Stomach (tissue), 9 donors: ENCODE results near the gene CREG1. TPM values are rescaled to one million over a fixed set of nuclear protein-coding genes. Genes with fewer than 3 reads are reported as not detected.

Source experiments
- DNase-seq, 2 donors: peaks; one replicate each; pipeline versions ENCODE4 v3.0.0 to v3.0.0-alpha.2; 2013 to 2019
- H3K27ac ChIP-seq, 5 donors: fragments of 200-600 bp in 4 of 5; sonication (generic) in 4 of 5; one replicate each; pipeline ENCODE4 v1.5.1; 2013 to 2019; ENCODE audit warnings: mild to moderate bottlenecking in 1 of 5, moderate library complexity in 1 of 5
- H3K27me3 ChIP-seq, 3 donors: fragments of 200-600 bp; sonication (generic); one replicate each; pipeline ENCODE4 v1.5.1; 2017 to 2019; ENCODE audit warnings: mixed run types in 1 of 3
- H3K36me3 ChIP-seq, 4 donors: fragments of 200-600 bp; sonication (generic); 1 replicate in 3 of 4; 2 replicates in 1 of 4; pipeline ENCODE4 v1.5.1; 2016 to 2019
- H3K4me1 ChIP-seq, 4 donors: fragments of 200-600 bp; sonication (generic); one replicate each; pipeline ENCODE4 v1.5.1; 2016 to 2019
- H3K4me3 ChIP-seq, 4 donors: fragments of 200-600 bp; sonication (generic) in 3 of 4; one replicate each; pipeline ENCODE4 v1.5.1; 2016 to 2019; ENCODE audit warnings: mild to moderate bottlenecking in 1 of 4
- H3K9me3 ChIP-seq, 4 donors: fragments of 200-600 bp; sonication (generic); one replicate each; pipeline ENCODE4 v1.5.1; 2016 to 2019
- EP300 ChIP-seq: sonication (generic); formaldehyde crosslinking; IDR thresholded peaks from one replicate; pipeline ENCODE4 v1.6.1; 2017; ENCODE audit warnings: antibody characterized with exemption
- POLR2A ChIP-seq, 4 donors: fragments of 450-650 bp; IDR thresholded peaks; one replicate each; pipeline ENCODE4 v1.6.1; 2016; ENCODE audit warnings: antibody characterized with exemption in 4 of 4, control low read depth in 2 of 4, mild to moderate bottlenecking in 1 of 4, moderate library complexity in 1 of 4
- POLR2AphosphoS5 ChIP-seq, 3 donors: sonication (generic); formaldehyde crosslinking; IDR thresholded peaks; one replicate each; pipeline ENCODE4 v1.6.1; 2016; ENCODE audit warnings: antibody characterized with exemption in 3 of 3
- WGBS, 5 donors: extraction: QIAGEN DNeasy Blood & Tissue Kit in 3 of 5; methylation state at CpG; one replicate each; pipeline versions ENCODE4 v1.1.5 to v1.1.7; 2013 to 2018; 5-methylcytosine and 5-hydroxymethylcytosine counted together
- intact Hi-C: fragments of 100-400 bp; cut with DNase I; formaldehyde crosslinking; loops from one replicate; pipeline ENCODE4 v1.15.1; 2023; ENCODE audit warnings: low total_unique reads
- polyA plus RNA-seq, 3 donors: library from polyadenylated mRNA; stranded (reverse); fragments of 200-250 nt; gene quantifications; one replicate each; pipeline ENCODE4 v1.2.3, GENCODE V29; 2013
- total RNA-seq, 5 donors: library from RNA; depleted of rRNA; stranded (reverse); fragments of >200 nt; gene quantifications; one replicate each; pipeline versions ENCODE4 v1.1.0 to v1.2.3, GENCODE V29; 2014 to 2016
- TF ChIP-seq, protein P1 (sequence below), 7 experiments: fragments of 450-650 bp in 4 of 7; fragments of 200-600 bp in 3 of 7; sonication (generic) in 3 of 7; IDR thresholded peaks; one replicate each; pipeline ENCODE4 v1.5.1; 2016 to 2019; ENCODE audit warnings: antibody characterized with exemption in 7 of 7, control low read depth in 2 of 7, mild to moderate bottlenecking in 1 of 7
- donor health status: healthy with polysubstance abuse.
- donor health status: Bipolar disorder and iron deficiency.
- donor health status: healthy.

The CREG1 gene
- total and polyA plus RNA-seq, 8 donors: 44.6 to 120 (median 78.3) TPM

DNA sequence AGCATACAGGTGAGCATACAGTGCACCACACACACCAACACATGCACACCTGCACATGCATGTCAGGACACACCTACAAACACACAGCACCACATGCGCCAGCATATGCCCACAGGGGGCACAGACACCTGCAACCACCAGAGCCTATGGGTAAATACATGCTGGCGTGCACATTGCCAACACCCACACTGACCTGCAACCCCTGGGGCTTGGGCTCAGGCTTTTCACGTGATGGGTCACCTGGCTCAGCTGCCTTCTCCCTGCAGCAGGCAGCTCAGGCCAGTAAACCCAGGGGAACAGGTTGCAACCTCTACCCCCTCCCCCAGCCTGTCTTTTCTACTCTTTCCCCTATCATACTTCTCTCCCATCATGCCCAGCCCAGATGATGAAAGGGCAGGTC, 43.3 kb downstream of the CREG1 start:
- TF ChIP-seq, protein P1, sequence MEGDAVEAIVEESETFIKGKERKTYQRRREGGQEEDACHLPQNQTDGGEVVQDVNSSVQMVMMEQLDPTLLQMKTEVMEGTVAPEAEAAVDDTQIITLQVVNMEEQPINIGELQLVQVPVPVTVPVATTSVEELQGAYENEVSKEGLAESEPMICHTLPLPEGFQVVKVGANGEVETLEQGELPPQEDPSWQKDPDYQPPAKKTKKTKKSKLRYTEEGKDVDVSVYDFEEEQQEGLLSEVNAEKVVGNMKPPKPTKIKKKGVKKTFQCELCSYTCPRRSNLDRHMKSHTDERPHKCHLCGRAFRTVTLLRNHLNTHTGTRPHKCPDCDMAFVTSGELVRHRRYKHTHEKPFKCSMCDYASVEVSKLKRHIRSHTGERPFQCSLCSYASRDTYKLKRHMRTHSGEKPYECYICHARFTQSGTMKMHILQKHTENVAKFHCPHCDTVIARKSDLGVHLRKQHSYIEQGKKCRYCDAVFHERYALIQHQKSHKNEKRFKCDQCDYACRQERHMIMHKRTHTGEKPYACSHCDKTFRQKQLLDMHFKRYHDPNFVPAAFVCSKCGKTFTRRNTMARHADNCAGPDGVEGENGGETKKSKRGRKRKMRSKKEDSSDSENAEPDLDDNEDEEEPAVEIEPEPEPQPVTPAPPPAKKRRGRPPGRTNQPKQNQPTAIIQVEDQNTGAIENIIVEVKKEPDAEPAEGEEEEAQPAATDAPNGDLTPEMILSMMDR (IDR thresholded peaks at IDR 0.05): no peak
- no peak for TF ChIP-seq POLR2AphosphoS5 (IDR thresholded peaks at IDR 0.05)
- TF ChIP-seq POLR2A (IDR thresholded peaks at IDR 0.05): no peak
- no peak for TF ChIP-seq EP300
- intact Hi-C loops: no loop called here
- Histone ChIP-seq H3K27ac (no peak overlapping the region), H3K4me1 (peaks cover 0 to 7% (median 0%) of the 10 kb centered on the region in 4 donors), H3K27me3 (no peaks in the 10 kb centered on the region), H3K36me3 (no peaks in the 10 kb centered on the region), H3K4me3 (no peak overlapping the region), H3K9me3 (no peaks in the 10 kb centered on the region)
- 56 to 100% (median 65%) methylated on average over 1 to 3 of the region's 3 CpGs for WGBS, 5 donors
- DNase-seq: no peak

DNA sequence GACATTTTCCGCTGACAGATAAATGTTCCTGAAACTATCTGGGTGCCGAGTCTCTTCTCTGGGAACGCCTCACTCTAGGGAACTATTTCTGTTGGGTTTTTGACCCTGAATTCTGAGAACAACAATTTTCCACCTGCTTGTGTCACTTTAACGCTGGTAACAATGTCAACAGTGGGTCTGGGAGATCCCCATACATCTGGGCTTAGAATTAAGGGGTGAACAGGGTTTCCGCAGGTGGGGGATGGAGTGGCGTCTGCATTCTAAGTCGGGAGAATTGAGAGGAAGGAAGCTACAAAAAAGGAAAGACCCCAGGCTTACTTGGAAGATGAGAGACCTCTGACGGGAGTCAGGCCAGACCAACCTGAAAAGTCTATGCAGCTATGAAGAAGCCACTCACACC, 44.0 kb downstream of the CREG1 start:
- no peaks in the 10 kb centered on the region for H3K9me3 ChIP-seq
- DNase-seq: no peak
- H3K27ac ChIP-seq: no peak overlapping the region
- H3K27me3 ChIP-seq: no peaks in the 10 kb centered on the region
- no peaks in the 10 kb centered on the region for H3K36me3 ChIP-seq
- intact Hi-C loops: no loop called here
- 80 to 87% (median 82%) methylated on average over 8 of the region's 8 CpGs for WGBS, 5 donors
- no peak overlapping the region for H3K4me3 ChIP-seq
- peaks cover 0 to 7% (median 0%) of the 10 kb centered on the region in 4 donors for H3K4me1 ChIP-seq
- TF ChIP-seq, protein P1 (IDR thresholded peaks at IDR 0.05): no peak
- no peak for TF ChIP-seq EP300
- no peak for TF ChIP-seq POLR2AphosphoS5 (IDR thresholded peaks at IDR 0.05)
- no peak for TF ChIP-seq POLR2A (IDR thresholded peaks at IDR 0.05)

DNA sequence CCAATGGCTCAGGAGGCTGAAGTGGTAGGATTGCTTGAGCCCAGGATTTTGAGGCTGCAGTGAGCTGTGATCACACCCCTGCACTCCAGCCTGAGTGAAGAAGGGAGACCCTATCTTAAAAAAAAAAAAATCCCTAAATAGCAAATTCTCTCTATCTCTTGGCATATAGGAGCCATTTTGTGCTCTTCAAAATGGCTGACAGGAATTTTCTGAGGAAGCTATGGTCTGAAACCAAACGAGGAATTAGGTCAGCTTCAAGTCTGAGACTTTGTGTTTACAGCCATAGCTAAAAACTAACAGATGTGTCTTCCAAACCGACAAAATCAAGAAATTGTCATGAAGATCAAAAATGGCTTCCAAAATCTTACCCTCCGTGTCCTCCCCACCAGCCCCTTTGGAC, 45.8 kb downstream of the CREG1 start:
- Histone ChIP-seq H3K4me3 (no peak overlapping the region), H3K27me3 (peaks cover 0 to 10% (median 0%) of the 10 kb centered on the region in 3 donors), H3K9me3 (no peaks in the 10 kb centered on the region), H3K36me3 (no peaks in the 10 kb centered on the region), H3K4me1 (peaks cover 0 to 7% (median 0%) of the 10 kb centered on the region in 4 donors), H3K27ac (no peak overlapping the region)
- DNase-seq: no peak
- intact Hi-C loops: no loop called here
- TF ChIP-seq EP300 (no peak), POLR2A (IDR thresholded peaks at IDR 0.05) (no peak), POLR2AphosphoS5 (IDR thresholded peaks at IDR 0.05) (no peak)
- TF ChIP-seq, protein P1 (IDR thresholded peaks at IDR 0.05): no peak
- WGBS, 5 donors: 83 to 87% (median 85%) methylated on average over 3 of the region's 3 CpGs

DNA sequence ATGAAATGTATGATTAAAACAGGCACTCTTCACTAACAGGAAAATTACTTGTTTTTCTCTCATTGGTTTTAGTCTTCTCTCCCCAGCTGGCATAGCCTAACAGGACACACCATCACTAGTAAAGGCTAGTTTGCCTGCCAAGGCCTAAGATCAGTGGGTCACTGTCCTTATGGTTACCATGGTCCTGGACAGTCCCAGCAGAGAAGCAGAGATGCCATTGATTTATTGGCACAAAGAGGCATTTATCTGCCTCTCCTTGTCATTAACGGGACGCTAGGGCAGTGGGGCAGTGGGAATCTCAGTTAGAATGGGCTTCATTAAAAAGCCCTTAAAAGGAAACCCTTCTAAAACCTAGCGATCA, 49.1 kb downstream of the CREG1 start:
- Histone ChIP-seq H3K36me3 (no peaks in the 10 kb centered on the region), H3K4me1 (peaks cover 0 to 10% (median 0%) of the 10 kb centered on the region in 4 donors), H3K9me3 (no peaks in the 10 kb centered on the region), H3K4me3 (no peak overlapping the region), H3K27ac (no peak overlapping the region), H3K27me3 (peaks cover 0 to 10% (median 0%) of the 10 kb centered on the region in 3 donors)
- DNase-seq: no peak
- intact Hi-C loops: no loop called here
- WGBS, 5 donors: 84 to 94% (median 88%) methylated on average over 3 of the region's 3 CpGs
- TF ChIP-seq POLR2AphosphoS5 (IDR thresholded peaks at IDR 0.05) (no peak), POLR2A (IDR thresholded peaks at IDR 0.05) (no peak), EP300 (no peak)
- TF ChIP-seq, protein P1 (IDR thresholded peaks at IDR 0.05): no peak
